H1 (cell line): ENCODE measurements around the gene LDLRAD4. TPM values are rescaled to one million over a fixed set of nuclear protein-coding genes. Genes with fewer than 3 reads are reported as not detected.

Source experiments
- CTCF ChIA-PET: fragments of 300-600 bp; sonication (Branson Sonifier 250); formaldehyde crosslinking; loops from one replicate; lab custom pipeline; 2021; ENCODE audit not compliant: partially characterized antibody; lab: Charles Lee
- POLR2A ChIA-PET: fragments of 300-600 bp; sonication (Branson Sonifier 250); formaldehyde crosslinking; loops from one replicate; lab custom pipeline; 2021; ENCODE audit warnings: inconsistent platforms; ENCODE audit not compliant: partially characterized antibody; lab: Charles Lee
- DNase-seq, 2 experiments: peaks; one replicate each; pipeline versions ENCODE4 v3.0.0 to v3.0.0-alpha.2; 2010 to 2022; ENCODE audit warnings: low spot score in 2 of 2, low read depth in 1 of 2, mixed read lengths in 1 of 2
- FAIRE-seq: peaks from 2 replicates; lab custom pipeline; 2011; peaks lifted over from hg19 to GRCh38; lab: Jason Lieb, UNC
- H2AFZ ChIP-seq: 2 replicates; pipeline ENCODE4 v1.8.1; 2012; ENCODE audit warnings: low read length, inconsistent platforms
- H2AK5ac ChIP-seq: 2 replicates; pipeline ENCODE4 v1.6.1; 2013; ENCODE audit warnings: low read depth, low read length
- H2BK120ac ChIP-seq: replicated peaks from 2 replicates; pipeline ENCODE3; 2013; ENCODE audit warnings: low read depth, low read length, inconsistent platforms
- H2BK12ac ChIP-seq: 2 replicates; pipeline ENCODE4 v1.6.1; 2013; ENCODE audit warnings: low read depth, low read length
- H2BK15ac ChIP-seq: 2 replicates; pipeline ENCODE4 v1.6.1; 2013; ENCODE audit warnings: low read length
- H2BK20ac ChIP-seq: 2 replicates; pipeline ENCODE4 v1.6.1; 2013; ENCODE audit warnings: low read length
- H2BK5ac ChIP-seq: 2 replicates; pipeline ENCODE4 v1.6.1; 2013; ENCODE audit warnings: low read depth, low read length
- H3K14ac ChIP-seq: 2 replicates; pipeline ENCODE4 v1.6.1; 2013; ENCODE audit warnings: inconsistent platforms; ENCODE audit not compliant: insufficient read length
- H3K18ac ChIP-seq: 2 replicates; pipeline ENCODE4 v1.6.1; 2013; ENCODE audit warnings: low read length; ENCODE audit errors: extremely low read depth
- H3K23ac ChIP-seq: 2 replicates; pipeline ENCODE4 v1.6.1; 2013; ENCODE audit warnings: inconsistent platforms; ENCODE audit not compliant: insufficient read length
- H3K23me2 ChIP-seq: 2 replicates; pipeline ENCODE4 v1.6.1; 2013; ENCODE audit warnings: low read depth, low read length
- H3K27ac ChIP-seq: 2 replicates; pipeline ENCODE4 v1.6.1; 2011; ENCODE audit warnings: low read depth, low read length, inconsistent platforms
- H3K27me3 ChIP-seq, 4 experiments: replicated peaks in 1 of 4; 1 replicate in 1 of 4; 2 replicates in 3 of 4; pipeline versions ENCODE4 v1.6.1 to v1.8.1; 2011 to 2013; ENCODE audit warnings: low read length in 3 of 4, mild to moderate bottlenecking in 3 of 4, inconsistent platforms in 2 of 4, mixed read lengths in 2 of 4, moderate library complexity in 1 of 4; ENCODE audit not compliant: control insufficient read depth in 3 of 4, insufficient read depth in 3 of 4; ENCODE audit errors: extremely low read depth in 1 of 4
- H3K36me3 ChIP-seq, 4 experiments: 2 replicates each; pipeline versions ENCODE4 v1.6.1 to v1.8.1; 2011 to 2013; ENCODE audit warnings: mild to moderate bottlenecking in 4 of 4, low read length in 3 of 4, moderate library complexity in 2 of 4, control low read depth in 1 of 4, inconsistent platforms in 1 of 4; ENCODE audit not compliant: insufficient read depth in 4 of 4, control insufficient read depth in 2 of 4
- H3K4ac ChIP-seq: replicated peaks from 2 replicates; pipeline ENCODE3; 2013; ENCODE audit warnings: low read length, low read depth, mixed read lengths, inconsistent platforms; ENCODE audit not compliant: insufficient read length
- H3K4me1 ChIP-seq, 4 experiments: replicated peaks in 1 of 4; 1 replicate in 1 of 4; 2 replicates in 3 of 4; pipeline versions ENCODE4 v1.6.1 to v1.8.1; 2011 to 2013; ENCODE audit warnings: low read length in 3 of 4, inconsistent platforms in 2 of 4, mixed read lengths in 1 of 4; ENCODE audit not compliant: insufficient read depth in 4 of 4, control insufficient read depth in 3 of 4
- H3K4me2 ChIP-seq, 2 experiments: 2 replicates each; pipeline versions ENCODE4 v1.6.1 to v1.8.1; 2011 to 2013; ENCODE audit warnings: low read depth in 2 of 2, low read length in 2 of 2, control low read depth in 1 of 2, inconsistent platforms in 1 of 2, mild to moderate bottlenecking in 1 of 2; ENCODE audit not compliant: insufficient read depth in 1 of 2
- H3K4me3 ChIP-seq, 4 experiments: fragments of 200-600, 300-600 bp in 1 of 4; sonication (generic), shearing (Covaris generic), sonication (Bioruptor Twin) in 1 of 4; 2 replicates each; pipeline versions ENCODE4 v1.5.1 to v1.8.1; 2011 to 2016; ENCODE audit warnings: low read length in 4 of 4, low read depth in 3 of 4, control low read depth in 2 of 4, inconsistent platforms in 2 of 4, mild to moderate bottlenecking in 2 of 4, mixed read lengths in 1 of 4, moderate library complexity in 1 of 4; ENCODE audit not compliant: insufficient read depth in 2 of 4; ENCODE audit errors: extremely low read depth in 1 of 4
- H3K56ac ChIP-seq: replicated peaks from 2 replicates; pipeline ENCODE3; 2013; ENCODE audit warnings: low read depth, mild to moderate bottlenecking, mixed read lengths, low read length, inconsistent platforms; ENCODE audit not compliant: insufficient read length
- H3K79me1 ChIP-seq: 2 replicates; pipeline ENCODE4 v1.6.1; 2013; ENCODE audit warnings: low read depth, low read length, control low read depth
- H3K79me2 ChIP-seq, 2 experiments: 2 replicates each; pipeline versions ENCODE4 v1.6.1 to v1.8.1; 2012 to 2013; ENCODE audit warnings: low read length in 2 of 2, mild to moderate bottlenecking in 2 of 2, inconsistent platforms in 1 of 2; ENCODE audit not compliant: insufficient read depth in 2 of 2, control insufficient read depth in 1 of 2
- H3K9ac ChIP-seq, 4 experiments: replicated peaks in 1 of 4; 1 replicate in 1 of 4; 2 replicates in 3 of 4; pipeline versions ENCODE4 v1.6.1 to v1.8.1; 2011 to 2013; ENCODE audit warnings: low read depth in 3 of 4, low read length in 3 of 4, control low read depth in 2 of 4, mild to moderate bottlenecking in 2 of 4, moderate library complexity in 2 of 4, inconsistent platforms in 1 of 4; ENCODE audit errors: extremely low read depth in 1 of 4
- H3K9me3 ChIP-seq, 2 experiments: 2 replicates each; pipeline versions ENCODE4 v1.6.1 to v1.8.1; 2012 to 2013; ENCODE audit warnings: mild to moderate bottlenecking in 2 of 2, moderate library complexity in 2 of 2, control low read depth in 1 of 2, inconsistent platforms in 1 of 2, low read depth in 1 of 2, low read length in 1 of 2, mixed read lengths in 1 of 2; ENCODE audit not compliant: insufficient read depth in 2 of 2
- H4K20me1 ChIP-seq, 2 experiments: replicated peaks in 1 of 2; 2 replicates each; pipeline versions ENCODE3 to v1.8.1; 2011 to 2013; ENCODE audit warnings: inconsistent platforms in 2 of 2, low read length in 2 of 2, mild to moderate bottlenecking in 1 of 2; ENCODE audit not compliant: insufficient read depth in 2 of 2, control insufficient read depth in 1 of 2
- H4K5ac ChIP-seq: 2 replicates; pipeline ENCODE4 v1.6.1; 2013; ENCODE audit warnings: low read length, low read depth, mixed read lengths, inconsistent platforms; ENCODE audit not compliant: insufficient read length
- H4K8ac ChIP-seq: 2 replicates; pipeline ENCODE4 v1.8.0; 2013; ENCODE audit warnings: mild to moderate bottlenecking, moderate library complexity, low read length, inconsistent platforms; ENCODE audit not compliant: insufficient read depth; ENCODE audit errors: extremely low read depth
- H4K91ac ChIP-seq: replicated peaks from 2 replicates; pipeline ENCODE3; 2013; ENCODE audit warnings: low read length, mixed read lengths, inconsistent platforms; ENCODE audit not compliant: insufficient read length
- BACH1 ChIP-seq: IDR thresholded peaks from 2 replicates; pipeline ENCODE4 v1.6.1; 2012; ENCODE audit warnings: low read length, improper control_type of control experiment
- EP300 ChIP-seq, 2 experiments: IDR thresholded peaks; 1 replicate in 1 of 2; 2 replicates in 1 of 2; pipeline ENCODE4 v1.6.1; 2011 to 2012; ENCODE audit warnings: low read depth in 2 of 2, low read length in 2 of 2, mild to moderate bottlenecking in 2 of 2, borderline replicate concordance in 1 of 2, inconsistent platforms in 1 of 2, moderate library complexity in 1 of 2
- KDM1A ChIP-seq: fragments of 200-600, 300-600 bp; sonication (generic); IDR thresholded peaks from 2 replicates; pipeline ENCODE4 v1.7.1; 2016; ENCODE audit warnings: mild to moderate bottlenecking, low read length, borderline replicate concordance
- KDM4A ChIP-seq: IDR thresholded peaks from one replicate; pipeline ENCODE4 v1.7.1; 2012; ENCODE audit warnings: low read depth, mild to moderate bottlenecking, moderate library complexity, low read length, inconsistent platforms; ENCODE audit not compliant: severe bottlenecking
- KDM5A ChIP-seq: fragments of 200-600 bp; IDR thresholded peaks from 2 replicates; pipeline ENCODE4 v1.7.1; 2012; ENCODE audit warnings: mild to moderate bottlenecking, low read length, inconsistent platforms, mixed read lengths
- MAFK ChIP-seq: IDR thresholded peaks from 2 replicates; pipeline ENCODE4 v1.6.1; 2012; ENCODE audit warnings: low read depth, mild to moderate bottlenecking, improper control_type of control experiment, low read length
- RFX5 ChIP-seq: IDR thresholded peaks from 2 replicates; pipeline ENCODE4 v1.6.1; 2011; ENCODE audit warnings: low read depth, low read length, improper control_type of control experiment, borderline replicate concordance
- SP1 ChIP-seq: IDR thresholded peaks from 2 replicates; pipeline ENCODE4 v1.6.1; 2011; ENCODE audit warnings: low read depth, low read length
- TBP ChIP-seq: IDR thresholded peaks from 2 replicates; pipeline ENCODE4 v1.6.1; 2011; ENCODE audit warnings: low read depth, low read length, improper control_type of control experiment
- TEAD4 ChIP-seq: IDR thresholded peaks from 2 replicates; pipeline ENCODE4 v1.6.1; 2012; ENCODE audit warnings: low read depth, low read length, inconsistent platforms, mixed read lengths
- YY1 ChIP-seq: IDR thresholded peaks from 2 replicates; pipeline ENCODE4 v1.6.1; 2011; ENCODE audit warnings: low read depth, mild to moderate bottlenecking, low read length
- WGBS, 2 experiments: shearing (Covaris generic) in 1 of 2; methylation state at CpG; one replicate each; pipeline versions ENCODE4 v1.1.6 to v1.1.7; 2013 to 2015; ENCODE audit warnings: low lambda C conversion rate in 2 of 2, mixed read lengths in 2 of 2, inconsistent platforms in 1 of 2, low coverage in 1 of 2, missing lambda C conversion rate in 1 of 2; ENCODE audit not compliant: insufficient replicate concordance in 2 of 2, insufficient coverage in 1 of 2, insufficient read length in 1 of 2; ENCODE audit errors: extremely low coverage in 1 of 2, missing lambda C conversion rate in 1 of 2; 5-methylcytosine and 5-hydroxymethylcytosine counted together
- polyA plus RNA-seq, 7 experiments: library from polyadenylated mRNA; depleted of rRNA in 3 of 7; stranded (reverse) in 5 of 7; unstranded in 2 of 7; fragments of >200 nt in 5 of 7; fragments of 200-250 nt in 2 of 7; gene quantifications; 1 replicate in 5 of 7; 2 replicates in 1 of 7; 4 replicates in 1 of 7; pipeline versions ENCODE4 v1.2.1 to v1.2.3, GENCODE V29; 2011 to 2013; ENCODE audit warnings: missing spikeins in 2 of 7, mixed read lengths in 2 of 7
- total RNA-seq: library from RNA; stranded (reverse); fragmentation: NEBNext Ultra II Directional; extraction: Animal tissue kit (Norgen Biotek cat#: 25700); gene quantifications from 2 replicates; pipeline ENCODE4 v1.2.1, GENCODE V29; 2021
- TF ChIP-seq, protein P1 (sequence below): IDR thresholded peaks from 2 replicates; pipeline ENCODE4 v1.6.1; 2012; ENCODE audit warnings: low read length, inconsistent platforms

Gene LDLRAD4
- total and polyA plus RNA-seq, 2 of the 8 experiments (the other 6 are each of a cell fraction or from before 2014, with no cell fraction given), result 0.77 to 1.4 TPM

DNA sequence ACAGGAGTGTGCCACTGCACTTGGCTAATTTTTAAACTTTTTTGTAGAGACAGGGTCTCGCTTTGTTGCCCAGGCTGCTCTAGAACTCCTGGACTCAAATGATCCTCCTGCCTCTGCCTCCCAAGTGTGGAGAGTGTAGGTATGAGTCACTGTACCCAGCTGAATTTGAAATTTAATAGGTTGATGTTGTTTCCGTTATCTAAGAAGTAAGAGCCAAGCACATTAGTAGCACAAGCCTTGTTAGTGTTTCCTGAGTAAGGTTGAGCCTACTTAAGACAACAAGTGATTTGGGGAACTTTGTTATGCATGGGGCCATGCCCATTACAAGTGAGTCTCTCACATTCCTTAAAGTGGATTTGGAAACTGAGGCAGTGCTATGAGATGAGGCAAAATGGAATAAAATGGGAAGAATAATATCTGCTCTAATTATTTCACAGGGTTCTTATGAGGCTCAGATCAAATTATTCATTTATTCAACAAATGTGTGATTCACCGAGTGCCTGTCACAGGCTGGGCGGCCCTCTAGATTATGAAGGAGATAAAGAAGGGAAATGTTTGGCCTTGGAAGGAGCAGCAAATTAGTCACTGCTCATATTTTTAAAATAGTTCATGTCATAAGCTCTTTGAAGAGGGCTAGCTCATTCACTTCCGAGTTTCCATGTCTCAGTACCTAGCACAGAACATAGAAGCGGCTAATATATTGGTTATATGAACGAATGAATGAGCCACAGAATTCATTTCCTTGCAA, 217.2 kb downstream of the LDLRAD4 start:
- no peak overlapping the region for H3K4me2 ChIP-seq
- TF ChIP-seq TBP (no peak), BACH1 (no peak), SP1 (no peak), KDM1A (no peak), KDM5A (no peak), KDM4A (no peak), RFX5 (no peak), YY1 (no peak), EP300 (IDR thresholded peaks at IDR 0.05; ENCODE audit: borderline replicate concordance in 1 of 2, low read depth in 2 of 2, low read length in 2 of 2) (no peak), MAFK (no peak), TEAD4 (no peak)
- TF ChIP-seq, protein P1, sequence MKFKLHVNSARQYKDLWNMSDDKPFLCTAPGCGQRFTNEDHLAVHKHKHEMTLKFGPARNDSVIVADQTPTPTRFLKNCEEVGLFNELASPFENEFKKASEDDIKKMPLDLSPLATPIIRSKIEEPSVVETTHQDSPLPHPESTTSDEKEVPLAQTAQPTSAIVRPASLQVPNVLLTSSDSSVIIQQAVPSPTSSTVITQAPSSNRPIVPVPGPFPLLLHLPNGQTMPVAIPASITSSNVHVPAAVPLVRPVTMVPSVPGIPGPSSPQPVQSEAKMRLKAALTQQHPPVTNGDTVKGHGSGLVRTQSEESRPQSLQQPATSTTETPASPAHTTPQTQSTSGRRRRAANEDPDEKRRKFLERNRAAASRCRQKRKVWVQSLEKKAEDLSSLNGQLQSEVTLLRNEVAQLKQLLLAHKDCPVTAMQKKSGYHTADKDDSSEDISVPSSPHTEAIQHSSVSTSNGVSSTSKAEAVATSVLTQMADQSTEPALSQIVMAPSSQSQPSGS, result no peak

More for the DNA sequence above, 217.2 kb downstream of the LDLRAD4 start:
- no peak for DNase-seq
- Histone ChIP-seq H3K4me3 (no peak overlapping the region), H2BK120ac (no peak overlapping the region), H4K5ac (no peak overlapping the region), H2BK15ac (no peak overlapping the region), H3K18ac (no peak overlapping the region), H2BK5ac (no peak overlapping the region), H3K79me1 (no peaks in the 10 kb centered on the region), H3K79me2 (no peaks in the 10 kb centered on the region), H3K36me3 (no peaks in the 10 kb centered on the region; a peak in 1 of 8 replicates), H4K91ac (no peak overlapping the region), H3K27me3 (no peaks in the 10 kb centered on the region; a peak in 1 of 7 replicates), H4K20me1 (no peaks in the 10 kb centered on the region), H3K14ac (no peak overlapping the region), H2AFZ (no peak overlapping the region), H3K9ac (no peak overlapping the region), H3K23ac (no peak overlapping the region), H3K56ac (no peak overlapping the region), H2BK12ac (no peak overlapping the region), H2BK20ac (no peak overlapping the region), H3K4me1 (peaks cover 0 to 9% (median 0%) of the 10 kb centered on the region in 4 experiments; a peak in 1 of 7 replicates), H4K8ac (no peak overlapping the region), H2AK5ac (no peak overlapping the region), H3K23me2 (no peaks in the 10 kb centered on the region), H3K27ac (no peak overlapping the region), H3K9me3 (no peaks in the 10 kb centered on the region), H3K4ac (no peak overlapping the region)
- POLR2A ChIA-PET, result no interaction called here
- WGBS, 2 experiments, result 88% methylated on average over 7 of the region's 7 CpGs; no CpG with 5 or more reads in 1 of the 2 experiments
- CTCF ChIA-PET, result interaction anchor here (1.1 to 1.9 kb wide), 2 partner anchors 10 kb away, joined by 3 to 6 read pairs; no protein-coding TSS in a partner anchor
- no peak for FAIRE-seq
